GM20431 (cell line): ENCODE measurements around the gene WDR46.
"Not testable (repeated sequence)": the region's sequence is repeated elsewhere in the genome, so short reads cannot be mapped to it uniquely, and the experiment has no call there.

ENCODE experiments used
- in situ Hi-C: fragments of 300-500 bp; cut with MseI, MboI; formaldehyde crosslinking; loops from one replicate; pipeline ENCODE4 v1.15.0; 2020; ENCODE audit warnings: low sequenced_read_pairs; ENCODE audit not compliant: unreplicated experiment

Gene WDR46

GRCh38 chr6:33292996-33293682, 4.1 kb upstream of the WDR46 start:
- in situ Hi-C loops, result no loop called here

GRCh38 chr6:33290459-33290858, 1.4 kb upstream of the WDR46 start:
- in situ Hi-C loops, result no loop called here

DNA sequence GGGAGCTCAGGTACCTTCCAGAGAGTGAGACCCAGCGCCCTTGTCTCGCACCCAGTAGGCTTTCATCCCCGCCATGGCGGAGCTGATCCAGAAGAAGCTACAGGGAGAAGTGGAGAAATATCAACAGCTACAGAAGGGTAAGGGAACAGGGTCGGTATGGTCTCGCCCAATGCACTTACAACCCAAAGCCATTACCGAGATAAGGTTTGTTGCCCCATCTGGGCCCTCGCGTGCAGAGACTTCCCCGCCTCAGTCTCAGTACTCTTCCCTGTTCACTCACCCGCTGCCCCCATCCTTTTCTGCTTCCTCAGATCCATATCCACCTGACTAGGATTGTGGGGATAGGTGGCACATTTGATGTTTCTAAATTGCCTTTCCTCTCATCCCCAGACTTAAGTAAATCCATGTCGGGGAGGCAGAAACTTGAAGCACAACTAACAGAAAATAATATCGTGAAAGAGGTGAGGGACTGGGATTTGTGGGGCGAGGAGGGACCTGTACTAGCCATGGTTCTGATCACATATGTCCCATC, 811 bp upstream of the WDR46 start:
- in situ Hi-C loops, result no loop called here

DNA sequence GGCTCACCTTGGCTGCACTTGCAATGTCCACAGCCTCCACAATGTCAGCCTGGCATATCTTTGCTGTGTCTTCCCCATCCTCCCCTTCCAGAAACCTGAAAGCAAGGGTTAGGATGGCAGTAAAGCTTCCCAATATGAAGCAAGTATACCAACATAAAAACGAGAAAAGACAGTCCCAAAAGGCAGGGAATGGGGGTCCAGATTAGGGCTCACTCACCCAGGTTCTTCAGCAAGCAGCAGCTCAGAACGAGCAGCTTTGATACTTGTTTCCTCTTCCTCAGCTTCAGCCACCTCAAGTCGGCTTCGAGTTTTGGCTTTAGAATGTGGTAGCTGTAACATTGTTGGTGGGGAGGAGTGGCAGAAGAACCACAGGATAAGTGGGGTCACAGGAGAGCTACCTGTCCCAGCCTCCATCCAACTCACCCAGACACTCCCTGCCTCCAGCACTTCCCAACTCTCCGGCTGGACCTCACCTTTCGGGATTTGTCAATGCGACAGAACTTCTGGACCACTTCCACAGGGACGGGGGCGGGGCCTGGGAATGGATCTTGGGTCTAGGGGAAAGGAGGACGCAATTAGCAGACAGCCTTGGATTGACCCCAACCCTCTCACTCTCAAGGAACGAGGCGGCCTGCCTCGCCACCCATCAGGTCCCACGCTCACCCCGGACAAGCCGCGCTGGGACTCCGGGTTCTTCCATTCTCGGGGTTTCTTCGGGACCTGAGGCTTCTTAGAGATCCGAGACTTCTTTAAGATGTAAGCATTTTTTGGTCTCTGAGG, 708 bp downstream of the WDR46 start:
- in situ Hi-C loops, result no loop called here

DNA sequence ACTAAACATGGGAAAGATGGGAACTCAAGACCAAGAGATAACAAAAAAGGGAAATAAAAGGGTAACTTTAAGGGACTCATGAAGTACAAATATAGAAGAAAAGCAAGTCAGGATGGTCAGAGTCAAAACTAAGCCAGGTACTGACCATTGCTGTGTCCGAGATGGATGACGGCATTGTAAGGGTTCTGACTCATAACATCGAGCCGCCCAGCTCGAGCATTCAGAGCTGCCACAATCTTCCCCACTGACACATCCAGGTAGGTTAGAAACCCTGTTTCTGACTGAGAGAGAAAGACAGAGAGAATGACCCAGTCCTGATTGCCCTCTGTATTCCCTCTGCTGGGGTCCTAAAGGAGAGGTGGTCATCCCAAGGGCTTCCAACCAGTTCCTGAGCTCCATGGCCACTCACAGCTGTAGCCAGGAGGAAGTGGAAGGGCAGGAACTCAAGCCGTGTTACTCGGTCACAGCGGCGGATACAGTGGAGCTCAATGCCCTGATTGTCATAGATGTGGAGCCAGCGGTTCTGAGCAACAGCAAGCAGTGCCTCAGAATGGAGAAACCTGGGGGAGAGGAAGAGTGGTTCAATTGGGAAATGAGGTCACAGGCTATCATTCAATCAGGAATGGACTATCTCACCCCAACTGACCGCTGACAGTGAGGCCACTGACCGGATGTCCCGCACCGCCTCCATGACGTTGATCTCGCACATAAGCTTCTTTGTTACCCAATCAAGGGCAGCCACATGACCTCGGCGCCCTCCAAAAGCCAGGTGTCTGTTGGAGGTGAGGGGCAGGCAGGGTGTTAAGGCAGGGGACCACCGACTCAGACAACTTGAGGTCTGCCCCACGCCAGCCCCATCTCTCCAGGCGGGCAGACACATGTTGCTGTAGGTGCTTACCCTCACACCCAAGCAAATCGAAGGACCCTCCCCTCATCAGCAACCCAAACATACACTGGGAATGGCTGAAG, 1.8 kb downstream of the WDR46 start:
- in situ Hi-C loops, result no loop called here

DNA sequence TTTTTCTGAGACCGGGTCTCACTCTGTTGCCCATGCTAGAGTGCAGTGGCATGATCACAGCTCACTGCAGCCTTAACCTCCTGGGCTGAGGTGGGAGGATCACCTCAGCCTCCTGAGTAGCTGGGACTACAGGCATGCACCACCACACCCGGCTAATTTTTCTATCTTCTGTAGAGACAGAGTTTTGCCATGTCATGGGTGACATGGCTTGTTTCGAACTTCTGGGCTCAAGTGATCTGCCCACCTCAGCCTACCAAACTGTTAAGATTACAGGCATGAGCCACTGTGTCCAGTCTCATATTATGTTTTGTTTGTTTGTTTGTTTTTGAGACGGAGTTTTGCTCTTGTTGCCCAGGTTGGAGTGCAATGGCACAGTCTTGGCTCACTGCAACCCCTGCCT, 3.8 kb downstream of the WDR46 start:
- in situ Hi-C loops, result not testable (repeated sequence)

DNA sequence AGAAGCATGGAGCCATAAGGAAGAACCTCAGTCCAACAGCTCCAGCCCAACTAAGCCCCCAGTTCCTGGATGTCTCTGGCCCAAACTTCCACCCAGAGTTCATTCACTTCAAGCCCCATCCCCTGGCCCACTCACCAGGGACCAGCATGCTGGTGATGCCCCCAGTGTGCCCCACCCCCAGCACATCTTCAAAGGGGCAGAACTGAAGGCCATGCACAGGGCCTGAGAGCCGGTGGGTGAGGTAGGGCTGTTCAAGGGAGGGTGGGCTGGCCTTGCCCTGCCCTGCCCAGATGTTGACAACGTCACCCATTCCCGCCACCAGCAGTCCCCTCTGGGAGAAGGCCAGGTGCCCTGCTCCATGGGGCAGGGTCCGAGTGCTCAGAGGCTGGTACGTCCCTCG, 8.5 kb downstream of the WDR46 start:
- in situ Hi-C loops, result no loop called here

GRCh38 chr6:33279971-33280511, 9.0 kb downstream of the WDR46 start:
- in situ Hi-C loops, result no loop called here

GRCh38 chr6:33279257-33279695, 9.8 kb downstream of the WDR46 start:
- in situ Hi-C loops, result no loop called here

GRCh38 chr6:33278810-33279209, 10.2 kb downstream of the WDR46 start:
- in situ Hi-C loops, result no loop called here

DNA sequence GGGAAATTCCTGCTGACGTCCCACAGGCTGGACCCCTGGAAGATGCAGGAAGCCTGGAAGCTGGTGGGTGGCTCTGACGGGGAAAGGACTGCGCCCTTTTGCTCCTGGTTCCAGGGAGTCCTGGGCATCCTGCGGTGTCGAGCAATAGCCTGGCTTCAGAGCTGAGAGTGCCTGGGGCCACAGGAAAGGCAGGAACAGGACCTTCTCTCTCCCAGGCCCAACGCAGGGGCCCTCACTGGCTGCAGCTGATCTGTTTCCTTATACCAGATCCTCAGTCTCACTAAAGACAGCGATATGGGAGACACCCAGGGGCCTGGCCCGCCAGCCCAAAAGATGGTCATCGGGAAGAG, 10.7 kb downstream of the WDR46 start:
- in situ Hi-C loops, result no loop called here

- in situ Hi-C loops, result no loop called here
Observed at GRCh38 chr6:33277663-33278391, 11.2 kb downstream of the WDR46 start.

DNA sequence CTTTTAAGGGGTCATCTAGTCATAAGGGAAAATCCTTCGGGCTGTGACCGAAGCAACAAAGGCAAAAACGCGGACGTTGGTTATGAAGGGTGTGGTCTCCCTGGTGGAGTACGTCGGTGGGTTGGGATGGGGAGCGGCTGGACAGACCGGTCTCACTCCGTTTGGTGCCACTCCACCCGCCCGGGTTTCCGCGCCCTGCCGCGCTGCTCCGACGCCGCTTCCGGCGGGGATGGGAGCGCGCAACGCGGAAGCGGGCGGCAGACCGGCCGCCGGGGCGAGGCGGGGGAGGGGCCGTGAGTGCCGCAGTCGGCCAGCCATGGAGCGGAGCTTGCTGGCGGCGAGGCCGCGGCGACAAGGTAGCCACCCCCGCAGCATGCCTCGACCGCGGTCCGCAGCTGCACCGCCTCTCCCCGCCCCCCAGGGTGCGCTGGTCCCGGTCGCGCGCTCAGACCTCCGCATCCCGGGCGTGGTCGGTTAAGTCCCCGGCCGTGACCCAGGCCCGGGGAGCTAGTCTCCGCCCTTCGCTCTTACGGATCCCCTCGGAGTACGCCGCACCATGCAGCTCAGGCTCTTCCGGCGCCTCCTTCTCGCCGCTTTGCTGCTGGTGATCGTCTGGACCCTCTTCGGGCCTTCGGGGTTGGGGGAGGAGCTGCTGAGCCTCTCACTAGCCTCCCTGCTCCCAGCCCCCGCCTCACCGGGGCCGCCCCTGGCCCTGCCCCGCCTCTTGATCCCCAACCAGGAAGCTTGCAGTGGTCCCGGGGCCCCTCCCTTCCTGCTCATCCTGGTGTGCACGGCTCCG, 12.0 kb downstream of the WDR46 start, which contains the start of gene B3GALT4:
B3GALT4 (plus strand) TSS at position 260 of the 799 bp plus-strand sequence; CDS start at position 557, 297 bp downstream.
- in situ Hi-C loops, result no loop called here

GRCh38 chr6:33276581-33276863, 12.5 kb downstream of the WDR46 start:
- in situ Hi-C loops, result no loop called here

GRCh38 chr6:33275795-33276580, 13.1 kb downstream of the WDR46 start:
- in situ Hi-C loops, result not testable (repeated sequence)

DNA sequence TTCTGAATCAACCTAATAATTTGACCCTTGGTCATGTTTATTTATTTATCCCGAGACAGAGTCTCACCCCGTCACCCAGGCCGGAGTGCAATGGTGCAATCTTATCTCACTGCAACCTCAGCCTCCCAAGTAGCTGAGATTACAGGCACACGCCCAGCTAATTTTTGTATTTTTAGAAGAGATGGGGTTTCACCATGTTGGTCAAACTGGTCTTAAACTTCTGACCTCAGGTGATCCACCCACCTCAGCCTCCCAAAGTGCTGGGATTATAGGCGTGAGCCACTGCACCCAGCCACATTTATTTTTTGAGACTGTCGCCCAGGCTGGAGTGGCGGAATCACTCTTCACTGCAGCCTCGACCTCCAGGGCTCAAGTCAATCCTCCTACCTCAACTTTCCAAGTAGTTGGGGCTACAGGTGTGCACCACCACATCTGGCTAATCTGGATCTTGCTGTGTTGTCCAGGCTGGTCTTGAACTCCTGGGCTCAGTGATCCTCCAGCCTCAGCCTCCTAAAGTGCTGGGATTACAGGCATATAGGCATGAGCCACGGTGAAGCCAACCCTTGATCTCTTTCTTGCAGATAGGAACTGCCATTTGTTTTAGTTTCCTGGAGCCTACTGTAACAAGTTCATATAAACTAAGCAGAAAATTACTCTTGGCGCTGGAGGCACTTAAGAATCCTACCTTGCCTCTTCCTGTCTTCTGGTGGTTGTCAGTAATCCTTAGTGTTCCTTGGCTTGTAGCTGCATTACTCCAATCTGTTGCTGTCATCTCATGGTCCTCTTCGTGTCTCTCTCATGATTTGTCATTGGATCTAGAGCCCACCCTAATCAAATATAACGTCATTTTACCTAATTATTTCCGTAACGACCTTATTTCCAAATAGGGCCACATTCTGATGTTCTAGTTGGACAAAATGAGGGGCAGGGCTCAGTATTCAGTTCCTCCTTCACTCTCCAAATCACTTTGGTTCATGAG, 14.8 kb downstream of the WDR46 start:
- in situ Hi-C loops, result no loop called here
